ENCODE results near the gene AKR1D1.
"Not testable (repeated sequence)": the region's sequence is repeated elsewhere in the genome, so short reads cannot be mapped to it uniquely, and the experiment has no call there.

AKR1D1 gene

GRCh38 chr7:138074121-138074520 lies 2.1 kb upstream of the AKR1D1 start:
- TF ChIP-seq CTCF (IDR thresholded peaks at IDR 0.05; ENCODE audit: borderline replicate concordance, insufficient read depth, low read depth, low read length), result no peak
- no peak overlapping the region for H3K4me3 ChIP-seq (ENCODE audit: low read depth, low read length)

GRCh38 chr7:138074540-138074939 lies 1.7 kb upstream of the AKR1D1 start:
- no peak for TF ChIP-seq CTCF (IDR thresholded peaks at IDR 0.05; ENCODE audit: borderline replicate concordance, insufficient read depth, low read depth, low read length)
- no peak overlapping the region for H3K4me3 ChIP-seq (ENCODE audit: low read depth, low read length)

GRCh38 chr7:138075350-138075749 lies 909 bp upstream of the AKR1D1 start:
- no peak for TF ChIP-seq CTCF (IDR thresholded peaks at IDR 0.05; ENCODE audit: borderline replicate concordance, insufficient read depth, low read depth, low read length)

GRCh38 chr7:138075786-138076185 lies 473 bp upstream of the AKR1D1 start:
- H3K4me3 ChIP-seq (ENCODE audit: low read depth, low read length), result not testable (repeated sequence)

More at GRCh38 chr7:138075350-138075749, 909 bp upstream of the AKR1D1 start:
- H3K4me3 ChIP-seq (ENCODE audit: low read depth, low read length), result no peak overlapping the region

- no peak for TF ChIP-seq CTCF (IDR thresholded peaks at IDR 0.05; ENCODE audit: borderline replicate concordance, insufficient read depth, low read depth, low read length)
- no peak overlapping the region for H3K4me3 ChIP-seq (ENCODE audit: low read depth, low read length)
These were observed 1.6 kb downstream of the AKR1D1 start for GRCh38 chr7:138077809-138078208.

GRCh38 chr7:138079137-138079536 lies 2.9 kb downstream of the AKR1D1 start:
- no peak for TF ChIP-seq CTCF (IDR thresholded peaks at IDR 0.05; ENCODE audit: borderline replicate concordance, insufficient read depth, low read depth, low read length)
- no peak overlapping the region for H3K4me3 ChIP-seq (ENCODE audit: low read depth, low read length)

GRCh38 chr7:138081868-138082267 lies 5.6 kb downstream of the AKR1D1 start:
- no peak overlapping the region for H3K4me3 ChIP-seq (ENCODE audit: low read depth, low read length)
- TF ChIP-seq CTCF (IDR thresholded peaks at IDR 0.05; ENCODE audit: borderline replicate concordance, insufficient read depth, low read depth, low read length), result no peak

GRCh38 chr7:138083859-138084258 lies 7.6 kb downstream of the AKR1D1 start:
- no peak for TF ChIP-seq CTCF (IDR thresholded peaks at IDR 0.05; ENCODE audit: borderline replicate concordance, insufficient read depth, low read depth, low read length)
- no peak overlapping the region for H3K4me3 ChIP-seq (ENCODE audit: low read depth, low read length)

All from GM12875 (cell line).